Epithelial cell of proximal tubule (primary cell): ENCODE results near the gene TDRD15. TPM values are rescaled to one million over a fixed set of nuclear protein-coding genes. Genes with fewer than 3 reads are reported as not detected.
"Not testable (repeated sequence)": the region's sequence is repeated elsewhere in the genome, so short reads cannot be mapped to it uniquely, and the experiment has no call there.

ENCODE experiments used
- DNase-seq: peaks from one replicate; pipeline ENCODE4 v3.0.0-alpha.2; 2011; ENCODE audit warnings: low read depth
- H3K4me3 ChIP-seq: 2 replicates; pipeline ENCODE4 v1.5.1; 2011; ENCODE audit warnings: low read depth, mild to moderate bottlenecking, low read length
- total RNA-seq: library from RNA; depleted of rRNA; stranded (reverse); fragments of >200 nt; gene quantifications from 2 replicates; pipeline ENCODE4 v1.2.3, GENCODE V29; 2015
- TF ChIP-seq, protein P1 (sequence below): conservative IDR thresholded peaks from 2 replicates; pipeline ENCODE4 v1.5.1; 2012; ENCODE audit warnings: low read depth, mild to moderate bottlenecking, low read length

Gene TDRD15
- total RNA-seq, 1 donor from 2014 or later: not detected

DNA sequence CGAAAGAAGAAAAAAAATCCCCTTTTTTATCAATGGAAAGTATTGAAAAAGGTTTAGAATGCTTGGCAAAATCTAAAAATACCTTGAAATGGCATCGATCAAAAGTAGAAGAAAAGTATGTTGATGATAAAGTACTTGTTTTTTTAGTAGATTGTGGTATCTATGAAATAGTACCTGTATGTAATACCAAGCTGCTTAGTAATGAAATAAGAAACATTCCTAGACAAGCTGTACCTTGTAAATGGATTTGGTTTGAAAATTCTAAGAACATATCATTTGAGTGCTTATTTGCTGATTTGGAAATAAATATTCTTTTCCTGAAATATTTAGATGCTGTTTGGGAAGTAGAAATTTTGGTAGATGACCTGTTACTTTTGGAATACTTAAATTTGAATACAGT lies 18.4 kb downstream of the TDRD15 start:
- no peak for DNase-seq
- H3K4me3 ChIP-seq: no peak overlapping the region
- TF ChIP-seq, protein P1, sequence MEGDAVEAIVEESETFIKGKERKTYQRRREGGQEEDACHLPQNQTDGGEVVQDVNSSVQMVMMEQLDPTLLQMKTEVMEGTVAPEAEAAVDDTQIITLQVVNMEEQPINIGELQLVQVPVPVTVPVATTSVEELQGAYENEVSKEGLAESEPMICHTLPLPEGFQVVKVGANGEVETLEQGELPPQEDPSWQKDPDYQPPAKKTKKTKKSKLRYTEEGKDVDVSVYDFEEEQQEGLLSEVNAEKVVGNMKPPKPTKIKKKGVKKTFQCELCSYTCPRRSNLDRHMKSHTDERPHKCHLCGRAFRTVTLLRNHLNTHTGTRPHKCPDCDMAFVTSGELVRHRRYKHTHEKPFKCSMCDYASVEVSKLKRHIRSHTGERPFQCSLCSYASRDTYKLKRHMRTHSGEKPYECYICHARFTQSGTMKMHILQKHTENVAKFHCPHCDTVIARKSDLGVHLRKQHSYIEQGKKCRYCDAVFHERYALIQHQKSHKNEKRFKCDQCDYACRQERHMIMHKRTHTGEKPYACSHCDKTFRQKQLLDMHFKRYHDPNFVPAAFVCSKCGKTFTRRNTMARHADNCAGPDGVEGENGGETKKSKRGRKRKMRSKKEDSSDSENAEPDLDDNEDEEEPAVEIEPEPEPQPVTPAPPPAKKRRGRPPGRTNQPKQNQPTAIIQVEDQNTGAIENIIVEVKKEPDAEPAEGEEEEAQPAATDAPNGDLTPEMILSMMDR: no peak

- DNase-seq: no peak
- H3K4me3 ChIP-seq: no peak overlapping the region
- TF ChIP-seq, protein P1: no peak
Observed at GRCh38 chr2:21146638-21147037, 22.9 kb downstream of the TDRD15 start.

- no peak overlapping the region for H3K4me3 ChIP-seq
- TF ChIP-seq, protein P1: no peak
- DNase-seq: no peak
Observed at GRCh38 chr2:21148718-21149117, 24.9 kb downstream of the TDRD15 start.

DNA sequence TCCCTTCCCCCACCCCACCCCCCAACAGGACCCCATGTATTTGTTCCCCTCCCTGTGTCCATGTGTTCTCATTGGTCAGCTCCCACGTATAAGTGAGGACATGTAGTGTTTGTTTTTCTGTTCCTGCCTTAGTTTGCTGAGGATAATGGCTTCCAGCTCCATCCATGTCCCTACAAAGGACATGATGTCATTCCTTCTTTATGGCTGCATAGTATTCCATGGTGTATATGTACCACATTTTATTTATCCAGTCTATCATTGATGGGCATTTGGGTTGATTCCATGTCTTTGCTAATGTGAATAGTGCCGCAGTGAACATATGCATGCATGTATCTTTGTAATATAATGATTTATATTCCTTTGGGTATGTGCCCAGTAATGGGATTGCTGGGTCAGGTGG lies 27.5 kb downstream of the TDRD15 start:
- H3K4me3 ChIP-seq, DNase-seq: not testable (repeated sequence)

DNA sequence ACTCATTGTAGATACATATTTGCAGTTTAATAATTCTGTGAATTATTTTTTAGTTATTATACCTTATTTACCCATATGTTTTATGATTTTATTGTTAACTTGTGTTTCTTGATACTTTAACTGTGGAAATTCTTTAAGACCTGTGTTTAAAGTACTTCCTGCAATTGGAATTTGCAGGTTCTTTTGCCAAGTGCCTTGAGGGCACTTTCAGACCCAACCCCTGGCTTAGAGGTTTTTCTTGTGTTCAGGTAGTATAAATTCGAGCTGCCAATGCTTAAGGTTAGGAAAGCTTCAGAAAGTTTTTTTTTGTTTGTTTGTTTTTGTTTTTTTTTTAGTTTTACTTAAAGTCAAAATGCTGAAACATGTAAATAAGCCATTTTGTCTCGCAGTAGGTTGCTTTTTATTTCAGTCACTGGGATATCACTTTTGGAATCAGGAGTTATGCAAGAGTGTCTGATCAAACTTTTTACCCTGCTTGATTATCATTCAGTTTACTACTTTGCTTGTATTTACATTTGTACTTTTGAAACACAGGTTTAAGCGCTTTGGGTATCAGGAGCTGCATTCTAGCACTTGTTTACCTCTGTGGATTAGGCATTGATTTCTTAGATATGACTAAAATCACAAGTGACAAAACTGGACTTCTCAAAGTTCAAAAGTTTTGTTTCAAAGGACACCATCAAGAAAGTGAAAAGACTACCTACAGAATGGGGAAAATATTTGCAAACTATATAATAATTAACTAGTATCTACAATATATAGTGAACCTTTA lies 31.8 kb downstream of the TDRD15 start:
- no peak overlapping the region for H3K4me3 ChIP-seq
- TF ChIP-seq, protein P1: no peak
- DNase-seq: no peak

DNA sequence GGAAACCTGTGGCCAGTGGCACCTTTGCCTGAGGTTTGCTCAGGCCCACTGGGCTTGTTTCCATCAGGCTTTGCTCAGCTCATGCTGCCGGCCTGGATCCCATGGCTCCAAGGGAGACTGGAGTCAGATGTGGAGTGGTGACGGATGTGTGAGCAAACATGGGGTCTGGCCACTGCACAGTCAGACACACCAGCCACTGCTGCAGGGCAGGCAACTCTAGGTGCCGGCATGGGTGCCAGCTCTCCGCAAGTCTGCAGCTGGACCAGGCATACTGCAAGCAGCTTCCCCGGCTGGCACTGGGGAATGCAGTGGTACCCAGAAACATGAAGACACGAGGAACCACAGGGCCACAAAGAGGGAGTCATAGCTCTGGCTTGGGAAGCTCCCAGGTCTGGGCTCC lies 37.4 kb downstream of the TDRD15 start:
- TF ChIP-seq, protein P1: no peak
- H3K4me3 ChIP-seq: no peak overlapping the region
- no peak for DNase-seq

GRCh38 chr2:21161832-21162614 lies 38.3 kb downstream of the TDRD15 start:
- DNase-seq: no peak
- TF ChIP-seq, protein P1: no peak
- no peak overlapping the region for H3K4me3 ChIP-seq
